K562 (cell line): Measurements from ENCODE around the gene PRR14L. TPM values are rescaled to one million over a fixed set of nuclear protein-coding genes. Genes with fewer than 3 reads are reported as not detected.

Experiments
- CEBPZ ChIP-seq: fragments of 150-350 bp; IDR thresholded peaks from 2 replicates; pipeline ENCODE4 v1.6.1; 2014; ENCODE audit warnings: low read depth, mild to moderate bottlenecking, low read length, borderline replicate concordance
- EP400 ChIP-seq: fragments of 450-650 bp; IDR thresholded peaks from 2 replicates; pipeline ENCODE4 v1.6.1; 2017; ENCODE audit warnings: antibody characterized with exemption, mild to moderate bottlenecking, moderate library complexity
- FOXO4 ChIP-seq: fragments of 450-650 bp; formaldehyde crosslinking; IDR thresholded peaks from 2 replicates; pipeline ENCODE4 v1.4.0; 2020; ENCODE audit warnings: mild to moderate bottlenecking, moderate library complexity
- HCFC1 ChIP-seq: IDR thresholded peaks from 2 replicates; pipeline ENCODE4 v1.6.1; 2012; ENCODE audit warnings: low read depth, low read length, improper control_type of control experiment
- HDAC1 ChIP-seq, 2 experiments: fragments of 450-650 bp; IDR thresholded peaks; 2 replicates each; pipeline ENCODE4 v1.6.1; 2016 to 2017; ENCODE audit warnings: inconsistent platforms in 1 of 2, mild to moderate bottlenecking in 1 of 2, moderate library complexity in 1 of 2
- MED1 ChIP-seq: sonication (generic); formaldehyde crosslinking; IDR thresholded peaks from 2 replicates; pipeline ENCODE4 v1.8.1; 2023; ENCODE audit warnings: missing genetic modification reagents, borderline replicate concordance
- NCOA4 ChIP-seq: fragments of 450-650 bp; IDR thresholded peaks from 2 replicates; pipeline ENCODE4 v1.6.1; 2018; ENCODE audit warnings: mild to moderate bottlenecking; ENCODE audit not compliant: partially characterized antibody
- NKRF ChIP-seq: fragments of 450-650 bp; IDR thresholded peaks from 2 replicates; pipeline ENCODE4 v1.6.1; 2016; ENCODE audit warnings: borderline replicate concordance
- PHF8 ChIP-seq: fragments of 200-600 bp; sonication (generic); IDR thresholded peaks from 2 replicates; pipeline ENCODE4 v1.6.1; 2012; ENCODE audit warnings: mixed run types, mild to moderate bottlenecking, inconsistent platforms, low read length, moderate library complexity, borderline replicate concordance
- PML ChIP-seq: IDR thresholded peaks from 2 replicates; pipeline ENCODE4 v1.6.1; 2012; ENCODE audit warnings: low read length, inconsistent platforms
- RB1 ChIP-seq: fragments of 450-650 bp; IDR thresholded peaks from 2 replicates; pipeline ENCODE4 v1.6.1; 2017; ENCODE audit warnings: low read depth, mild to moderate bottlenecking
- SP2 ChIP-seq: IDR thresholded peaks from 2 replicates; pipeline ENCODE4 v1.6.1; 2011; ENCODE audit warnings: mild to moderate bottlenecking, low read depth, low read length, moderate library complexity; ENCODE audit not compliant: poor library complexity, severe bottlenecking; ENCODE audit errors: extremely low read depth
- TBP ChIP-seq: optimal IDR thresholded peaks from 2 replicates; pipeline ENCODE3; 2011; ENCODE audit warnings: low read depth, low read length, improper control_type of control experiment
- VEZF1 ChIP-seq: fragments of 200-800 bp; sonication (Bioruptor generic); IDR thresholded peaks from 2 replicates; pipeline ENCODE4 v1.6.1; 2017; ENCODE audit warnings: missing genetic modification characterization, missing compliant biosample characterization
- ZKSCAN1 ChIP-seq: fragments of 150-350 bp; IDR thresholded peaks from 2 replicates; pipeline ENCODE4 v1.6.1; 2016; ENCODE audit warnings: low read depth, low read length
- ZNF239 ChIP-seq: fragments of 250-450 bp; sonication (Bioruptor Pico); IDR thresholded peaks from 2 replicates; pipeline ENCODE4 v1.4.0; 2020; ENCODE audit warnings: mild to moderate bottlenecking
- ZNF830 ChIP-seq: fragments of 250-450 bp; sonication (Bioruptor Pico); IDR thresholded peaks from 2 replicates; pipeline ENCODE4 v1.5.0; 2021; ENCODE audit warnings: mild to moderate bottlenecking
- polyA plus RNA-seq, 8 experiments: library from polyadenylated mRNA; depleted of rRNA in 4 of 8; stranded (reverse) in 5 of 8; unstranded in 3 of 8; fragments of >200 nt; fragmentation: Nextera tagmentation in 2 of 8; fragmentation: Illumina TruSeq in 1 of 8; extraction: Ambion mirVana in 2 of 8; extraction: Trizol in 1 of 8; gene quantifications; 2 replicates each; pipeline versions ENCODE4 v1.2.1 to v1.2.3, GENCODE V29; 2011 to 2014; ENCODE audit warnings: inconsistent platforms in 1 of 8, missing spikeins in 1 of 8
- total RNA-seq, 7 experiments: library from RNA; depleted of rRNA in 6 of 7; stranded (reverse); fragments of >200 nt in 6 of 7; fragmentation: Illumina TruSeq in 2 of 7; extraction: Trizol in 2 of 7; gene quantifications; 2 replicates each; pipeline versions ENCODE4 v1.2.1 to v1.2.3, GENCODE V29; 2011 to 2021; ENCODE audit warnings: low replicate concordance in 1 of 7

Gene PRR14L
- total and polyA plus RNA-seq, 9 of the 15 experiments (the other 6 are each of a cell fraction or from before 2014, with no cell fraction given), result 2.8 to 36.3 (median 12.3) TPM

GRCh38 chr22:31661851-31662667 lies 87.9 kb downstream of the PRR14L start, which contains the start of gene PISD (continued):
- TF ChIP-seq CEBPZ (no peak), HCFC1 (peak; percentile 78), HDAC1 (IDR thresholded peaks at IDR 0.05) (peak in 1 of 2 experiments; percentile 99; a peak in 2 of 4 replicates), RB1 (peak; percentile 8; the same call in 1 of the 2 replicates), EP400 (peak; percentile 81), TBP (peak; percentile 80), SP2 (no peak), PML (peak; percentile 57), ZNF239 (no peak), NCOA4 (no peak), VEZF1 (0 out of 2 replicates have a peak, but pooled peaks have one; percentile 19), PHF8 (peak; percentile 87), ZKSCAN1 (peak; percentile 32; the same call in 1 of the 2 replicates), MED1 (CRISPR knock-in tag) (no peak), ZNF830 (CRISPR knock-in tag) (no peak), NKRF (peak; percentile 99), FOXO4 (CRISPR knock-in tag) (no peak)
